Measurements from ENCODE around the gene CSNK1A1.

Gene CSNK1A1

GRCh38 chr5:149443210-149443609 lies 108.0 kb downstream of the CSNK1A1 start:
- in situ Hi-C loops (cut with HindIII; ENCODE audit: low sequenced_read_pairs) = loop anchor here (5.0 kb wide), 2 partner anchors 69 to 76 kb away; no protein-coding TSS in a partner anchor

- in situ Hi-C loops (cut with HindIII; ENCODE audit: low sequenced_read_pairs) = loop anchor here (5.0 kb wide), 2 partner anchors 70 to 75 kb away; no protein-coding TSS in a partner anchor
These were observed 108.6 kb downstream of the CSNK1A1 start for GRCh38 chr5:149442563-149443182.

All from endothelial cell of hepatic sinusoid (primary cell).